ENCODE data around the gene ERBB4. TPM values are rescaled to one million over a fixed set of nuclear protein-coding genes. Genes with fewer than 3 reads are reported as not detected.

The ERBB4 gene
- total RNA-seq, 1 experiment from 2014 or later: 0.04 TPM

DNA sequence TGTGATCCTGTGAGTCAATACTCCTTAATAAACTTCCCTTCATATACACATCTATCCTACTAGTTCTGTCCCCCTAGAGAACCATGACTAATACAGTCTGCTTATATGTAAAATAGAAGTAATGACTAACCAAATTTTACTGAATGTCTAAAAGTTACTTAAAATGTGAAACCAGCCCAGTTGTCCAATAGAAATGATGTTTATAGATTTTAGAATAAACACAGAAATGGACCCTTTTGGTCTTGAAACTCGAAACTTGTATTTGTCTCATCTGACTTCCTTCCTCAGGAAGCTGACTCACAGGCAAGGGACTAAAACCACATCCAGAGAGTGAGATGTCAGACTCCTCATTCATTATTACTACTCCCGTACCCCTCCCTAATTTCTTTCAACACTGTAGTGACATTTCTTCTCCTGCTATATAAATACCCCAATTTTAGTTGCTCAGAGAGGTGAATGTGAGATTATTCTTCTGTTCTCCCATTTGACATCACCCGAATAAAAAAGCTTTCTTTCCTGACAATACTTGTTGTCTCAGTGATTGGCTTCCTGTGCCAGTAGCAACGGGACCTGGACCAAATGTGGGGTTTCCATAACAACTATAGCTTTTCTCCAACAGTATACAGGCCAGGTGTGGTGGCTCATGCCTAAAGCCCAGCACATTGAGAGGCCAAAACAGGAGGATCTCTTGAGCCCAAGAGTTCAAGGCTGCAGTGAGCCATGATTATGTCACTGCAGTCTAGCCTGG, 486.0 kb downstream of the ERBB4 start:
- Histone ChIP-seq H3K18ac (ENCODE audit: insufficient read length, low read depth, low read length) (no peak overlapping the region), H2BK120ac (ENCODE audit: low read depth, low read length, poor library complexity, severe bottlenecking) (no peak overlapping the region), H3K4me2 (ENCODE audit: insufficient read depth, insufficient read length, low read length) (no peak overlapping the region), H2AFZ (ENCODE audit: low read length) (no peak overlapping the region), H3K9me3 (ENCODE audit: control insufficient read depth, low read depth, low read length) (peaks cover 19% of the 10 kb centered on the region), H2BK12ac (ENCODE audit: insufficient read length, low read depth, low read length) (no peak overlapping the region), H3K23me2 (ENCODE audit: insufficient read length, low read depth, low read length, poor library complexity, severe bottlenecking) (no peaks in the 10 kb centered on the region), H3K79me2 (ENCODE audit: insufficient read depth, low read length) (no peaks in the 10 kb centered on the region), H4K8ac (replicated peaks; ENCODE audit: insufficient read length, low read depth, low read length) (no peak overlapping the region), H2AK5ac (ENCODE audit: insufficient read length, low read length) (no peak overlapping the region), H2BK20ac (ENCODE audit: low read depth, low read length, poor library complexity, severe bottlenecking) (no peak overlapping the region), H4K5ac (ENCODE audit: insufficient read length, low read depth, low read length) (no peak overlapping the region), H3K14ac (ENCODE audit: insufficient read depth, low read length) (no peak overlapping the region), H3T11ph (ENCODE audit: low read length) (no peak overlapping the region), H3K23ac (ENCODE audit: insufficient read length, low read depth, low read length) (no peak overlapping the region), H4K91ac (ENCODE audit: insufficient read length, low read depth, low read length) (no peak overlapping the region), H3K79me1 (ENCODE audit: insufficient read depth, low read depth, low read length, poor library complexity, severe bottlenecking) (no peaks in the 10 kb centered on the region), H3K9ac (ENCODE audit: extremely low read depth, insufficient read length, low read length) (no peak overlapping the region), H2BK5ac (ENCODE audit: insufficient read length, low read length) (no peak overlapping the region), H3K4me1 (ENCODE audit: insufficient read depth, low read length) (no peaks in the 10 kb centered on the region), H3K27me3 (ENCODE audit: insufficient read depth, low read length) (no peaks in the 10 kb centered on the region), H3K56ac (ENCODE audit: insufficient read length, low read depth, low read length) (no peak overlapping the region), H3K4ac (ENCODE audit: low read depth, low read length) (no peak overlapping the region), H2BK15ac (ENCODE audit: low read depth, low read length) (no peak overlapping the region), H3K27ac (ENCODE audit: insufficient read length, low read depth, low read length) (no peak overlapping the region), H4K20me1 (ENCODE audit: control insufficient read depth, insufficient read depth, insufficient read length) (no peaks in the 10 kb centered on the region)
- 100% methylated on average over 1 of the region's 4 CpGs for WGBS (ENCODE audit: extremely low coverage, insufficient read length, low lambda C conversion rate)
- Mint-ChIP-seq H3K27ac (no peak overlapping the region), H3K4me1 (no peaks in the 10 kb centered on the region), H3K36me3 (ENCODE audit: insufficient read depth in 1 of 3, low read depth in 3 of 3) (peaks cover 17 to 53% (median 45%) of the 10 kb centered on the region in 3 experiments), H3K27me3 (ENCODE audit: low read depth) (peaks cover 2% of the 10 kb centered on the region), H3K4me3 (no peak overlapping the region), H3K9me3 (peaks cover 53 to 55% of the 10 kb centered on the region in 2 experiments)
- TF ChIP-seq, protein P1, sequence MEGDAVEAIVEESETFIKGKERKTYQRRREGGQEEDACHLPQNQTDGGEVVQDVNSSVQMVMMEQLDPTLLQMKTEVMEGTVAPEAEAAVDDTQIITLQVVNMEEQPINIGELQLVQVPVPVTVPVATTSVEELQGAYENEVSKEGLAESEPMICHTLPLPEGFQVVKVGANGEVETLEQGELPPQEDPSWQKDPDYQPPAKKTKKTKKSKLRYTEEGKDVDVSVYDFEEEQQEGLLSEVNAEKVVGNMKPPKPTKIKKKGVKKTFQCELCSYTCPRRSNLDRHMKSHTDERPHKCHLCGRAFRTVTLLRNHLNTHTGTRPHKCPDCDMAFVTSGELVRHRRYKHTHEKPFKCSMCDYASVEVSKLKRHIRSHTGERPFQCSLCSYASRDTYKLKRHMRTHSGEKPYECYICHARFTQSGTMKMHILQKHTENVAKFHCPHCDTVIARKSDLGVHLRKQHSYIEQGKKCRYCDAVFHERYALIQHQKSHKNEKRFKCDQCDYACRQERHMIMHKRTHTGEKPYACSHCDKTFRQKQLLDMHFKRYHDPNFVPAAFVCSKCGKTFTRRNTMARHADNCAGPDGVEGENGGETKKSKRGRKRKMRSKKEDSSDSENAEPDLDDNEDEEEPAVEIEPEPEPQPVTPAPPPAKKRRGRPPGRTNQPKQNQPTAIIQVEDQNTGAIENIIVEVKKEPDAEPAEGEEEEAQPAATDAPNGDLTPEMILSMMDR (conservative IDR thresholded peaks at IDR 0.05): no peak
- no peak for DNase-seq

All from H9 (cell line).